ENCODE data around the gene TUBGCP3.

Gene TUBGCP3

DNA sequence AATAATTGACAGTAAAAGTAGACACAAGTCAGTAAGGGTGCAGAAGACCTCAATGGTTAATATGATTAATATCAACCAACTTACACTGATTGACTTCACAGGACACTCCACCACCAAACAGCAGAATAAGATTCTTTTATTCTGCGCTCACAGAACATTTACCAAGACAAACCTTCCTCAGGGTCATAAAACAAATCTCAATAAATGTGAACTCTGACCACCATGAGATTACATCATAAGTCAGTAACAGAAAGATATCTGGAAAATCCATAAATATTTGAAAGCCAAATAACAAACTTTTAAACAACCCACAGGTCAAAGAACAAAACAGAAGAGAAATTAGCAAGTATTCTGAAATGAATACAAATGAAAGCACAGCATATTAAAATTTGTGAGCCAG, 112.1 kb downstream of the TUBGCP3 start:
- DNase-seq: no peak

DNA sequence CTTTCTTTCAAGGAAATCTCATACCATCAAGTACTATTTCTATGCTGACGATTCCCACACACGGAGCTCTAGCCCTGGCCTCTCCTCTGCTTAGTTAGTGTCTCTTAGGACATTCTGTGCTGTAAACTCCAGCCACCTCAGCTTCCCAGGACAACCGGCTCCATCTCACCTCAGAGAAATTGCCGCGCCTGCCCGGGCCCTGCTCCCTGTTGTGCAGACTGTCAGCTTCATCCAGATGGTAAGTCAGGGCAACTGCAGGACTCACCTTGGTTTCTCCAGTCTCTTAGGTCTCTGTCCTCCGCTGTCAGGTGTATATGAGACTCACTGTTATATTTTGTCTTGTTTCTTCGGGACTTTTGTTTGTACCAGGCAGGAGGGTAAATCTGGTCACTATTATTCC, 113.1 kb downstream of the TUBGCP3 start:
- DNase-seq: no peak

DNA sequence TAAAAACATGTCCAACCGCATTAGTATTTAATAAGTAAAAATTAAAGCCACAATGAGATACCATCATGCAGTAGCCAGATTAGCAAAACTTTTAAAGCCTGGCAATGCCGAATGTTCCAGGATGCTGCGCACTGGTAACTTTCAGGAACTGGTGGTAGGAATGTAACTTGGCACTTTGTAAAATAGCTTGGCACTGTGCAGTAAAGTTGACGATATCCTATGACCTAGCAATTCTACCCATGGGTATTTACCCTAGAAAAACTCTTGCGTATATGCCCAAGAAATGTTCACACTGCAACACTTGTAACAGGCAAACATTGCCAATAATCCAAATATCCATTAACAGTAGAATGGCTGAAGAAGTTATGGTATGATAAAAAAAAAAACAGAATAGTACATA, 114.1 kb downstream of the TUBGCP3 start:
- DNase-seq: no peak

DNA sequence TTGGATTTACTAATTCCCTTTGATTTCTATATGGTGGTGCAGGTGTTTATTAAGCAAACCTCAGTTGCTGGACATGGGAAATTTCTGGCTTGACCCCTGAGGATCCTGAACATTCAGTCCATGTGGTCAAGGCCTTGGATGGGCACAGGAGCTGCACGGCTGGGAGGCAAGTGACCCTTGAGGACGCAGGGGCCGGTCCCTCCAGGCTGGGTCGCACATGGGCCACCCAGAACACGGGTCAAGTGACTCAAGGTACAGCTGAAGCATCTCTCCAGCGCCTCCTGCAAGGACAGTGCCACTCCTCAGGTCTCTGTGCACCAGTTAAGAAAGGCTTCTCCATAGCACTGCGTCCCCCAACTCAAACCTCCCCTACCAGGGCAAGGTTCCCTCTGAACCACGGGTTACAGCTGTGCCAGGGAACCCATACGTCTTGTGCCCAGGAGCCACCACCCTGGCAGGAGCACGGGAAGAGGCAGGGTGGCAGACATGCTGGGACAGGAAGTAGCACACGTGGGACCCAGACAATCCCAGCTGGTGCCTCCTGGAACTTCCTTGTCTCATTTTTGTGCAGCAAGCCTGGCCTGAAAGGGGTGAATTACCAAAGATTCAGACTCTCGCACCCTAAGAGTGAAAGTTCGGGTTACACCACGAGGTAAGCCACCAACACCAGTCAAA, 118.7 kb downstream of the TUBGCP3 start:
- DNase-seq: no peak

DNA sequence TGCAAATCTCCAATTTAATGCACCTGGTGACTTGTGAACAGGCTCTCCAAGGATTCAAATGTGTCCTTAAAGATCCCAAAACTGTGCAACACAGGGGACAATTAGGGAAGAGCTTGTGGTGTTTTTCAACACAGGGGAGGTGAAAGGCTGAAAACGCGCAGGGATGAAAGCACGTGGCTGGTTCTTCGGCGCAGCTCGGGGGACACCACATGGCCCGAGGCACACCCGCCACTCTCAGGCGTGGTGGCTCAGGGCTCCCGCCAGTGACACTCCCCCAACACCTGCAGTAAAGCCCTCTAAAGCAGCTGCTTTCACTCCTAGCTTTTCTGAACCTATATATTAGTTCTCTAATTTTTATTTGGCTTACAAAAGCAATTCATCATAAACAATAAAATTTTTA, 119.9 kb downstream of the TUBGCP3 start:
- DNase-seq: no peak

DNA sequence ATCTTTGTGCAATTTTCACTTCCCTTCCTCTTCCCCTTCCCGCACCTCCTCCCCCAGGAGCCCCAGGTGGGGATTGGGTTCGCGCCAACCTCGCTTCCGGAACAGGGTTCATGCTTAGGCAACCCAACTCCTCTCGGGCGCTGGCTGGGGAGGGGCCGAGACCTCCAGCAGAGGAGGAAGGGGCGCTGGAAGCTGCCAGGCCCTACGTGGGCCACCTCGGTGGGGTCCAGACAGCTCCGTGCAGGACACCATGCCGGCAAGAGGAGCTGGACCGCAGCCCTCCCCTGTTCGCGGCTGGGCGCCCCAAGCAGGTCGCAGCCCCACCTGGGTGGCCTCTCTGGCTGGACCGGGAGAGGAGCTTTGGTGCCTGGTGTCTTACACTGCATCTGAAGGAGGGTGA, 120.7 kb downstream of the TUBGCP3 start:
- no peak for DNase-seq

DNA sequence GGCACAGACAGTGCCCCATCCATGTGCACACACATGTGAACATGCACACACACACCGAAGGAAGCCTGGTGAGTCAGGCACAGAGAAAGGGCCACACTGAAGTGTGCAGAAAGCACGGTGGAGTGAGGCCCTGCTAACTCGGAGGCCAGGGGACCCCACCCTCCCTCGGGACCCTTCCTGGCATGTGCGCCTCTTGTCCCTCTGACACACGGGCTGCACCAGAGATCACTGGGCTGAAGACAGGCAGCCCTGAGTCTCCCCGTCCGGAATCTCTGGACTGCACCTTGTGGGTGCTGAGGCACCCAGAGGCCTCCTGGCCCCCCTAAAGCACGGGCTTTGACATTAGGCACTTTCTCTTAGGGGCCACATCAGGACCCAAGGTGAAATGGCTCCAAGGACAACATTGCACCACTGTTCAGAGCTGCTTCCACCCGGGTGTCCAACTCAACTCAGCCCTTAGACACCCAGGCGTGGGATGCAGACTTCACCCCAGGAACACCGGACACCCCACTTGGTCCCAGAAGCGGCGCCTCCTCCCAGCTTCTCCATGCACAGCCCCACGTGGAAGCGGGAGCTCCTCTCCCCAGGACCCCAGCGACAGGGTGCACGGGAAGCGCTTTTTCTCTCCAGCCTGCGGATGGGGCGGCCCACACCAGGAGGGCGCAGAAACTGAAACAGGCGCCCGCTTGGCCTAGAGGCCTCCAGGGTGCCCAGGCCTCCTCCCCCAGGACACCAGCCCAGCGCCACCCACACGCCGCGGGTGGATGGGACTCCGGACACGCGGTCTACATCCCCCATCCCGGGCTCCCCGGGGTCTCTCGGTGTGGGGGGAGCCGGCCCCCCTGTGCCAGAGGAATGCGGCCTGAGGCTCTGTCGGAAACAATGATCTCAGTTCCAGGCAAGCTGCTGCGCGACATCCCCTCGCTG, 121.6 kb downstream of the TUBGCP3 start:
- DNase-seq: no peak

DNA sequence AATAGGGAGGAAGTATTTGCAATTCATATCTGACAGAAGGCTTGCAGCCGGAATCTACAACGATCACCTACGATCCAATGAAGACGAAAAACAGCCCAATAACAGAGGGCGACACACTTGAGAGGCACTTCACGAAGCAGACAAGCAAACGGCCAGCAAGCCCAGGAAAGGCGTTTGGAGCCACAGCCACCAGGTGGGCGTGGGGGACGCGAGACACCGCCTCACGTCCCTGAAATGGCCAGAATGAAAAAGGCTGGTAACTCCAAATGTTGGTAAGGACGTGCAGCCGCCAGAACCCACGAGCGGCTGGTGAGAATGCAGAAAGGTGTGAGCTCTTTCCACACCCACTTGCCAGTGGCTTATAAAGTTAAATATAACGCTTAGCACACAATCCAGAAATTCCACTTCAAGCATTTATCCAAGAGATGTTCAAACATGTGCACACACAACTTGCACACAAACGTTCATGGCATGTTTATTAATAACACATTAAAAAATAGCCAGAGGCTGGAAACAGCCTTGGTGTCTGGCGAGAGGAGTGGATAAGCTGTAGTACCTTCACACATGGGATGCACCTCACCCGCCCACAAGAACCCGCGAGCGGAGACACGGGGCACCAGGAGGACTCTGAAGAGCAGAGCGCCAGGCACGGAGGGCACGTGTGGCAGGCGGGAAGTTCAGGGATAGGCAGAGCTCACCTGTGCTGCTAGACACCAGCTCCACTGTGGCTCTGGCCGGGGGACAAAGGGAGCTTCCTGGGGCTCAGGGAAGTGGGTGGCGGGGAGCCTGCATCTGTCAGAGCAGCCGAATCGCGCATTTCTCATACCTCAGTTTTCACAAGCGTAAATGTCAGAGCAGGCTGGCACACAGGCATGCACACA, 122.5 kb downstream of the TUBGCP3 start:
- no peak for DNase-seq

DNA sequence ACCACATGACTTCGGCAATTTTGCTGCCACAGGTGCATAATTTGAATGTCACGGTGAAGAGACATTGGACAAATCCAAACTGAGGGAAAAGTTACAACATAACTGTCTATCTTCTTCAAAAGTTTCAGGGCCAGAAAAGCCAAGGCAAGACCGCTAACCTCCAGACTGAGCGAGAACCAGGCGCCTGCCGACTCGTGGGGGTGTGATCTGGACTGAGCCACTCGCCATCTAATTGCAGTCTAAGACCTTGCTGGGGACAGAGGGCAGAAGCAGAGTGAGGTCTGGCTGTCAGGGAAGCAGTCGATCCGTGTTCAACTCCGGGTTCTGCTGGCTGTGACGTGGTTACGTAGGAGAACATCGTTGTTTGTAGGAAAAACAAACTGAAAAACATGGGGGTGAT, 123.2 kb downstream of the TUBGCP3 start:
- no peak for DNase-seq

DNA sequence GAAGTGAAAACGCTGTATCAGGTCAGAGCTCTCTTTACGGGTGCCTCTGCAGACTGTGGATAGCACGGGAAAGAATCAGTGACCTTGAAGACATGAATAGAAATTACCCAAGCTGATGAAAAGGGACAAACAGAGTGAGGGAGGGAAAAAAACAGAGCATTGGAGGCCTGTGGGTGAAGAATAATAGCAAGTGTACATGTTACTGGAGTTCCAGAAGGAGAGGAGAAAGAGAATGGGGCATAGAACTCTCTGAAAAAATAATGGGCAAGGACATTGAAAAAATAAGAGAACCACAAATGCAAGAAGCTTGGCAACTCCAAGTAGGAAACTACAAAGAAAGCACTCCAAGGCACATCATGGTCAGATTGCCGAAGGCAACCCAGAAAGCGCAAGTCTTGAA, 125.5 kb downstream of the TUBGCP3 start:
- no peak for DNase-seq

DNA sequence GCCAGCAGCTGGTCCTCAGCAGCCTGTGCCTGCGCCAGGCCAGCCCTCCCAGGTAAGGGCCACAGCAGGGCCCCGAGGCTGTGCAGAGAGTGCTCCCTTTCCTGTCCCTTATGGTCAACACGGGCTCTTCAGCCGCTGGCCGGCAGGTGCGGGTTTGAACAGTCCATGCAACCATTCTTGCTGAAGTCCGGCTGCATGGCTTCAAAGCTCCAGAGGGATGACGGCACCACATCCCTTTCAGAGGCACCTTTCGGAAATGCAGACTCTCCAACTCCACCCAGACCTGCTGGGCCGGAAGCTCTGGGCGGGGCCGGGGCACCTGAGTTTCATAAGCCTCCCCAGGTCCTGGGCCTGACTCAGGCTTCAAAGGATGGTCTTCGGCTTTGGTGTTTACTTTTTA, 130.5 kb downstream of the TUBGCP3 start:
- DNase-seq: no peak

DNA sequence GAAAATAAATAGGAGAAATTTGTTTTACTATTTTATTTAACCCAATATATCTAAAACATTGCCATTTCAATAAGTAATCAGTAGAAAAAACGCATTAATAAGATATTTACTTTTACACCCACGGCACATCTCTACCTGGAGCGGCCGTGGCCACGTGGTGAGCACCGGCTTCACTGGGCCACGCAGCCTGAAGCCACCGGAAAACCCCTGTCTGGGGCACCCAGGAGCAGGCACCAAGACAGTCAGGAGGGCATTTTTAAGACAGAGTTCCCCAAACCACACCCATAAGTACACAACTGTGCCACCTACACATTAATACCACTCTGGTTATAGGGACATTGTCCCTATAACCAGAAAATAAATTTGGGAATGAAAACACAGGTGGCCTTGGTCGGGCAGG, 130.9 kb downstream of the TUBGCP3 start:
- no peak for DNase-seq

DNA sequence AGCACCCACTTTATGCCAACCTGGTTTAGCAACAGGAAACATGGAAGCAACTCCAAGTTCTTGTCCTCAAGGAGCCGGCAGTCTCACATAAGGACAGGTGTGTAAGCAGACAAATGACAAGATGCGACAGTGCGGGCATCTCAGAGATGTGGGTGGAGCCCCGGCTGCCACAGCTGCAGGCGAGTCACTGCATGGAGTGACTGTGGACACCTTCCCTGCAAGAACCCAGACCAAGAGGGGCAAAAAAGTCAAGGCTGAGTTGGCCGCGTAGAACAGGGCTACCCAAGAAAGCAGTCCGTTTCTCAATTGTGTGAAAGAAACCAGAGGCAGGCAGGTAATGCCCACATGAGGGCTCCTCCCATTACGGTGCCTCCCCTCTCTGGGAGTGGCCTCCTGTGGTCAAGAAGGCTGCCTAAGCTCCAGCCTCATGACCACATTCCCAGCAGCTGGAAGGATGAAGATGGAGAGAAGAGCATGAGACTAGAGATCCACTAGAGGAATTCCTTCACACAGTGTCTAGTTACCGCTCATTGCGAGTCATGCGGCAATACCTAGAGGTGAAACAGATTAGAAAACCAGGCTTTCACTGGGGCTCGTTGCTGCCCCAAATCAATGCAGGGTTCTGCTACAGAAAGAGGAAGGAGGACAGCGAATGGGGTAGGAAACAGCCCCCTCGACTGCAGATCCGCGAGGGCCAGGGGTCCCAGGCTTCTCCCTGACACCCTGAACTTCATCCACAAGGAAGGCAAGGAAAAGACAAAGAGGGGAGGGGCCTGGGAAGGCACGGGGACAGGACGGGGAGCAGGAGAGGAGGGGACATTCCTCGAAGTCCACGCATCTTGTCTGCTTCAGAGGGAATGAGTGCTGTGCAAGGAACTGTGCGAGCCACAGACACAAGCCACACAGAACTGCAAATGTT, 131.6 kb downstream of the TUBGCP3 start:
- no peak for DNase-seq

DNA sequence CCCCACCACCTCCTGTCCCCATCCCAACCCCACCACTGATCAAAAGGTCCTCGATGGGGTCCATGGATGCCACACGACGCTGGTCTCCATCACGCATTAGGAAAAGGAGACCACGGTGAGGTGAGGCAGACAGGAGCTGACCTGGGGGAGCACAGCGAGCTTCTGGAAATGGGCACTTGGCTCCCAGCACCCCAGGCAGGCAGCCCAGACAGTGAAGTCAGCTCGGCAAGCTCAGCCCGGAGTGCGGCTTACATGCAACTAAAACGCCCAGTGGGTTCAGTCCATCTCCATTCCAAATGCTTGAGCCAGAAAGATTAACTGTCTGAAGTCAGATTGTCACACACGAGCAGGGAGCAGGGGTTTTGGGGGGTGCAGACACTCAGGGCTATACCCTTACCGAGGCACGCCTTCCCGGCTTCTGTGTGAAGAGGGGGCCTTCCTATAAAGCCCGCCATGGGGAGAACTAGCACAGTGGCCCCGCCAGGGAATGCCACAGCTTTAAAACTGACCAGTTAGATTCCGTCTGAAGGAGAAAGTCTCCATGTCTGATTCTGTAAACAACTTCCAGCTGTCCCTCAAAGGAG, 132.4 kb downstream of the TUBGCP3 start:
- DNase-seq: no peak

DNA sequence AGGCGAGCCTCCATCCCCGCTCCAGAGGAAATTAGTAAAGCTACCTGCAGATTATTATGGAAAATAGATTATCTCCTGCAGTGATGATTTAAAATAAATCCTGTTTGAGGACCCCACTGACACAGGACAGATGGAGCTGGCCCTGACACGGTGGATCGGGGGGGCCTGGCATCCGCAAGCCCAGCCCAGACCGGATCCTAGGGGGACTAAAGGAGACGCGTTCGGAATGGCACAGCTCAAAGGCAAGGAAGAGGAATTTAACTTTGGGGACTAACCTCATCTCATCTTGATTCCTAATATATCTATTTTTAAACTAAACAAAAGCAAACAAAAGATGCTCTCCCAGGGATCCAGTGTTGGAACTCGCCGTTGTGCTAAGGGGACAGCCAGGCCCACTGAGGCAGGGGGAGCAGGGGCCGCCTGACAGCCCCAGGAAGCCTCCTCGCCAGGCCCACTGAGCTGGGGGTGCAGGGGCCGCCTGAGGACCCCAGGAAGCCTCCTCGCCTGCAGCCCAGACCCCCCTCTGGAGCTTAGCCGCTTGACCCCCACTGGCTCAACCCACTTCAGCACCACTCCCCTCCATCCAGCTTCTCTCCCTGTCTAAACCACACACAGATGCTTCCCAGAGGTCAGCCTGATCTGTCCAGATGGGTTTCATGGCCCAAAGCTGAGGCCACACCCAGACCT, 133.2 kb downstream of the TUBGCP3 start:
- peak; percentile 29 for DNase-seq

DNA sequence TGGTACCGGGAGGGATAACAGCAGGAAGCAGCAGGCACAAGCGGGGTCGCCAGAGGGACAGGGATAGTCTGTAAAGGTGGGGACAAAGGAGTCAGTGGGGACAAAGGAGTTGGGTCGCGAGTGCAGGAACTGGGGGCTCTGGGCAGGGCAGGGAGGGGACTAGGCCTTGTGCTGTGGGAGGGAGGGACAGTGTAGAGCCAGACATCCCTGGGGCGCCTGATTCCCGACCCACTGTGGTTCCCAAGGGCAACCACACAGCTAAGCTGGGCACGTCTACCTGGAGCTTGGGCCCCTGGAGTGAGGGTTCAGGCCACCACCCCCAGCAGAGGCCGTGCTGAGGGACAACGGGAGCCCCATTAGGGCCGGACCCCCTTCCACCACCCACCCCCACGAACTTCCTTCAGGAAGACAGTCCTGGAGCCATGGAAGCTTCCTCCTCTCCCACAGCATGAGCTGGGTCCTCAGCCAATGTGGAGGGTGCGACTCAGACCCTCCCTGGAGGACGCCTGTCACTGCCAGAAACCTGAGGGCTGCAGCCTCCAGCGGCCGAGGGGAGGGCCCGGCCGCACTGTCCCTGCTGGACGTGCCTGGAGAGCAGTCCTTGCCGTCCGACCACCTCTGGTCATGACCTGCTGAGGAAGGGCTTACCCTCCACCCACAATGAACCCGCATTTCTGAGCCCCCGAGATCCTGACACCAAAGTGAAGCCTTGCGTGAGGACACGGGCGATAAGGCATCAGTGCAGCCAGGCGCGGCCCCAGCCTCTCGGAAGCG, 133.9 kb downstream of the TUBGCP3 start:
- DNase-seq: no peak

DNA sequence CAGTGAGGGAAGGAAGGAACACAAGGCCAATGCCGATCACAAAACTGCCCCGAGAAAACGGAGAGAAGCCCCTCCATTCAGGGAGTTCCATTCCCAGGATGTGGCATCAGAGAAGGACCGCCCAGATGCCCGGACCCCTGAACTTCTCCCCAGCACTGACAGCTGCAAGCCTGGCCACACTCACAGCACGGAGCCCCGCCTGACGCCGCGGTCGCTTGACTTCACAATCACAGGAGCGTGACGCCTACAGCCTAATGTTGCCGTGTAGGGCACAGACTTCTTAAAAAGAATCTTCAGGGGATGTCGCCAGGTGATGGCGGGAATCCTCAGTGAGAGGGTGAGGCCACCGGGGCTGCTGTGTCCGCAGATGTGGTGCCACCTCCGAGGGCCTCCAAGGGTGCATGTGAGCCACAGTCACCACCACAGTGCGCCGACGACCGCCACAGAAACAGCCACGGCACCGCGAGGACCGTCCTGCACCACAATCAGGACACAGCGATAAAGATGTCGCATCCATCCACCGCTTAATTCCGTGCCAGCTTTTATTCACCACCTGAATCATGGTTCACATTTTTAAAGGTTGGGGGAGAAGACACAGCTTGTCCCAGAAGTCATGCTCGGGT, 134.6 kb downstream of the TUBGCP3 start:
- DNase-seq: no peak

DNA sequence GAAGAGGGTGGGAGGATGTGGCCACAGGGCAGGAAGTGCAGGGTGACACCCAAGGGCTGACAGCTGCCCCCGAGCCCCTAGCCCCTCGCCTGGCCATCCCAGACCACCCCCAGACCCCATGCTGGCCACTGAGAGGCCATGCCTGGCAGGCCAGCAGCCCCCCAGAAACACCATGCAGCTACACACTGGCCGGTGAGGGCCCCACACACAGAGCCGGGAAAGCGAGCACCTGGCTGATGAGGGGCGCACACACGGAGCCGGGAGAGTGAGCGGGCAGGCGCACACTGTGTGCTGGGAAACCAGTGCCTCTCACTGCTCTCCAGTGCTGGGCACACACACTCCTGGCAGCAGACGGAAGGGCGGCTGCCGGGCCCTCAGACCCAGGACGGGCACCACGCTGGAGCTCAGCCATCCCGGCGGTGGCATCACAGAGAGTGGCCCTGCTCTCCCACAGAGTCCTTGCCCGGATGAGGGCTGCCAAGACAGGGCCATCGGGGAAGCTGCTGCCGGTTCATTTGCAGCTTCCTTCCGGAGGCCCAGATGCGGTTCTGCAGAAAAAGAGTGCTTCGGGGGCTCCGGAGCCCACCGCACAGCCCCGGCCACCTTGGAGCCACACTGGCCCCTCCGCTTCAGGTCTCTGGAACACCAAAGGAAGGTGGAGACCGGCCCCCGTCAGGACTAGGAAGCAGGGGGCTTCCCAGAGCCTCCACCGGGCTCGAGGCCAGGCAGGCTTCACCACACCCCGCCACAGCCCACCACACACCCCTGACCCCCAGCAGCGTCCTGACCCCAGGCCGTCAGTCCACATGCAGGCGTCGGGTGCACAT, 135.4 kb downstream of the TUBGCP3 start:
- no peak for DNase-seq

Data from NCI-H82 (cell line).